ENCODE measurements around the gene FOXF2.
A peak's percentile ranks its signal among the peaks of the same experiment; 100 is the strongest.

DNA sequence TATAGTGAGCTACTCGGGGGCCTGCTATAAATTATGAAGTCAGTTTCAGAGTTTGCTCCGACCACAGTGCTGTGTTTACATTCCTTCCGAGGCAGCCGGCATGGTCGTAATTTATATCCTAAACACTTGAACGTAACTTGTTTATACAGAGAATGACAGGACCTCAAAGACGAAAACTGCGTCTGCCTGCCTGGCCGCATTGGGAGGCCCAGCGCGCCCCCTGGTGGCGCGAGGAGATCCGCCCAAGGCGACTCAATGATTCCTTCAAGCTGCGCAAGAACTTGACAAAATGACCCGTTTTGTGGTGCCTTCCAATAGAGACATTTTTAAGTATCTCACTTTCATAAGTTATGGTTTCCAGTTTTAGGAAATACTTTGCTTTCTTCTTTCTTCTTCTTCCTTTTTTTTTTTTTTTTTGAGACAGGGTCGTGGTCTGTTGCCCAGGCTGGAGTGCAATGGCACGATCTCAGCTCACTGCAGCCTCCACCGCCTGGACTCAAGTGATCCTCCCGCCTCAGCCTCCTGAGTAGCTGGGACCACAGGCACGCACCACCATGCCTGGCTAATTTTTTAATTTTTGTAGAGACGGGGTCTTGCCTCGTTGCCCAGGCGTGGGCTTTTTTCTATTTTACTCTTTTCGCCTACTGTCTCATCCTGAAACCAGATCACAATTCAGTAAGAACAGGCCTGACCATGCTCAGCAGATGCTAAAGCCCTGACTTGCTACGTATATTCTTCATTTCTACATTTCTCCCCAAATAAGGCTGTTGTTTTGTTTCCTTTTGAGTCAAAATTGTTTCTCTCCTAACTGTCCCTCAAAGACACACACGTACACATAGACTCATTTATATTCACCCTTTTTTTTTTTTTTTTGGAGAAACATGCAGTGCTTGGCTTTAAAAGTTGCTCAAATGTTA lies 7.8 kb downstream of the FOXF2 start:
- TF ChIP-seq, protein P1, sequence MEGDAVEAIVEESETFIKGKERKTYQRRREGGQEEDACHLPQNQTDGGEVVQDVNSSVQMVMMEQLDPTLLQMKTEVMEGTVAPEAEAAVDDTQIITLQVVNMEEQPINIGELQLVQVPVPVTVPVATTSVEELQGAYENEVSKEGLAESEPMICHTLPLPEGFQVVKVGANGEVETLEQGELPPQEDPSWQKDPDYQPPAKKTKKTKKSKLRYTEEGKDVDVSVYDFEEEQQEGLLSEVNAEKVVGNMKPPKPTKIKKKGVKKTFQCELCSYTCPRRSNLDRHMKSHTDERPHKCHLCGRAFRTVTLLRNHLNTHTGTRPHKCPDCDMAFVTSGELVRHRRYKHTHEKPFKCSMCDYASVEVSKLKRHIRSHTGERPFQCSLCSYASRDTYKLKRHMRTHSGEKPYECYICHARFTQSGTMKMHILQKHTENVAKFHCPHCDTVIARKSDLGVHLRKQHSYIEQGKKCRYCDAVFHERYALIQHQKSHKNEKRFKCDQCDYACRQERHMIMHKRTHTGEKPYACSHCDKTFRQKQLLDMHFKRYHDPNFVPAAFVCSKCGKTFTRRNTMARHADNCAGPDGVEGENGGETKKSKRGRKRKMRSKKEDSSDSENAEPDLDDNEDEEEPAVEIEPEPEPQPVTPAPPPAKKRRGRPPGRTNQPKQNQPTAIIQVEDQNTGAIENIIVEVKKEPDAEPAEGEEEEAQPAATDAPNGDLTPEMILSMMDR (CRISPR knock-in tag; IDR thresholded peaks at IDR 0.05), result peak; percentile 91
- TF ChIP-seq GABPA (IDR thresholded peaks at IDR 0.05; ENCODE audit: low read depth, low read length) (no peak), GABPA (CRISPR knock-in tag; IDR thresholded peaks at IDR 0.05; ENCODE audit: low read depth) (no peak), RXRB (CRISPR knock-in tag; IDR thresholded peaks at IDR 0.05; ENCODE audit: borderline replicate concordance) (no peak), RFX5 (IDR thresholded peaks at IDR 0.05; ENCODE audit: low read depth, low read length) (no peak), TBP (CRISPR knock-in tag; IDR thresholded peaks at IDR 0.05) (no peak), MAFF (IDR thresholded peaks at IDR 0.05; ENCODE audit: low read depth, low read length) (no peak)
- TF ChIP-seq, protein P2, sequence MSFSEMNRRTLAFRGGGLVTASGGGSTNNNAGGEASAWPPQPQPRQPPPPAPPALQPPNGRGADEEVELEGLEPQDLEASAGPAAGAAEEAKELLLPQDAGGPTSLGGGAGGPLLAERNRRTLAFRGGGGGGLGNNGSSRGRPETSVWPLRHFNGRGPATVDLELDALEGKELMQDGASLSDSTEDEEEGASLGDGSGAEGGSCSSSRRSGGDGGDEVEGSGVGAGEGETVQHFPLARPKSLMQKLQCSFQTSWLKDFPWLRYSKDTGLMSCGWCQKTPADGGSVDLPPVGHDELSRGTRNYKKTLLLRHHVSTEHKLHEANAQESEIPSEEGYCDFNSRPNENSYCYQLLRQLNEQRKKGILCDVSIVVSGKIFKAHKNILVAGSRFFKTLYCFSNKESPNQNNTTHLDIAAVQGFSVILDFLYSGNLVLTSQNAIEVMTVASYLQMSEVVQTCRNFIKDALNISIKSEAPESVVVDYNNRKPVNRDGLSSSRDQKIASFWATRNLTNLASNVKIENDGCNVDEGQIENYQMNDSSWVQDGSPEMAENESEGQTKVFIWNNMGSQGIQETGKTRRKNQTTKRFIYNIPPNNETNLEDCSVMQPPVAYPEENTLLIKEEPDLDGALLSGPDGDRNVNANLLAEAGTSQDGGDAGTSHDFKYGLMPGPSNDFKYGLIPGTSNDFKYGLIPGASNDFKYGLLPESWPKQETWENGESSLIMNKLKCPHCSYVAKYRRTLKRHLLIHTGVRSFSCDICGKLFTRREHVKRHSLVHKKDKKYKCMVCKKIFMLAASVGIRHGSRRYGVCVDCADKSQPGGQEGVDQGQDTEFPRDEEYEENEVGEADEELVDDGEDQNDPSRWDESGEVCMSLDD (CRISPR knock-in tag; IDR thresholded peaks at IDR 0.05; ENCODE audit: borderline replicate concordance), result no peak
- TF ChIP-seq, protein P3, sequence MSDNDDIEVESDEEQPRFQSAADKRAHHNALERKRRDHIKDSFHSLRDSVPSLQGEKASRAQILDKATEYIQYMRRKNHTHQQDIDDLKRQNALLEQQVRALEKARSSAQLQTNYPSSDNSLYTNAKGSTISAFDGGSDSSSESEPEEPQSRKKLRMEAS (IDR thresholded peaks at IDR 0.05), result 0 out of 2 replicates have a peak, but pooled peaks have one; percentile 24
- TF ChIP-seq, protein P4, sequence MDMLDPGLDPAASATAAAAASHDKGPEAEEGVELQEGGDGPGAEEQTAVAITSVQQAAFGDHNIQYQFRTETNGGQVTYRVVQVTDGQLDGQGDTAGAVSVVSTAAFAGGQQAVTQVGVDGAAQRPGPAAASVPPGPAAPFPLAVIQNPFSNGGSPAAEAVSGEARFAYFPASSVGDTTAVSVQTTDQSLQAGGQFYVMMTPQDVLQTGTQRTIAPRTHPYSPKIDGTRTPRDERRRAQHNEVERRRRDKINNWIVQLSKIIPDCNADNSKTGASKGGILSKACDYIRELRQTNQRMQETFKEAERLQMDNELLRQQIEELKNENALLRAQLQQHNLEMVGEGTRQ (IDR thresholded peaks at IDR 0.05; ENCODE audit: low read depth, low read length), result no peak
- TF ChIP-seq, protein P4 (CRISPR knock-in tag; IDR thresholded peaks at IDR 0.05; ENCODE audit: borderline replicate concordance), result no peak

Data from HepG2 (cell line).